Stimulated activated CD4-positive, alpha-beta T cell treated with anti-CD3 and anti-CD28 coated beads, TNF-alpha, amount 100 ng/mL, for 1 hour (primary cell): ENCODE results near the gene ZNF683.
"Not testable (repeated sequence)": the region's sequence is repeated elsewhere in the genome, so short reads cannot be mapped to it uniquely, and the experiment has no call there.

ENCODE experiments used
- DNase-seq, 3 donors: peaks; one replicate each; pipeline ENCODE4 v3.0.0-alpha.2; 2020; ENCODE audit warnings: low read depth in 3 of 3, low spot score in 1 of 3

Gene ZNF683

DNA sequence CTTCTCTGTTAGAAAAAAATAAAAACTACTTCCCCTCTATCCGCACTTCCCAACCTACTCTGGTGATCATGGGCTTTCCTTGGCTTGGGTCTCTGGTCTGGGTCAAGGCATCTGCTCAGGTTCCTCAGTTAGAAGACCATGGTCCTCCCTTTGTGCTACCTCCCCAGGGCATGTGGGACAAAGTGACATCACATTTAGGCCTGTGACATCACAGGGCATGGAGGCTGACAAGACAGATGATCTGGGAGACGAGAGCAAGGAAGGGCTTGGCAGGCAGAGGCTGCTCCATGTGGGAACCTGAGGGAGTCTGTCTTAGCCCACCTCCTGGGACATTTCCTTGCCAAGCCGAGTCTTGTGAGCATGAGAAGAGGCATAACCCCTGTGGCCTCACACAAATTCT is at the start of gene ZNF683:
ZNF683 (minus strand) TSS at position 140 of the 400 bp plus-strand sequence. CDS start 4,179 bp downstream, outside the sequence.
- not testable (repeated sequence) for DNase-seq

DNA sequence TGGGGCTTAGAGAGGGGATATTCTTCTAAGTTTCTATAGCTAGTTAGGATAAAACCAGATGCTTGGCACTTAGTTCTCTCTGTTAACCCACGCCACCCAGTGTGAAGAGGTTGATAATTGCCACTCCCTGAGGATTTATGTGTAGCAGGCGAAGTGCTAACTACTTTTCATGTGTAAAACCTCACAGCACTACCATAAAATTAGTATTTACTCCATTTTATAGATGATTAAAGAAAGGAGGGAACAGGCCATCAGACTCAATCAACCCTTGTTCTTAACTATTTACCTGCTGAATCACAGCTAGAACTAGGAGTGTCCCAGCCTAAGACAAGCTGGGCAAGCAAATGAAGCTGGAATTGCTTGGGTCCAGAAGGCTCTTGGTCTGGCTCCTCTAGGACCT is 46.9 kb upstream of the ZNF683 start:
- DNase-seq = no peak

DNA sequence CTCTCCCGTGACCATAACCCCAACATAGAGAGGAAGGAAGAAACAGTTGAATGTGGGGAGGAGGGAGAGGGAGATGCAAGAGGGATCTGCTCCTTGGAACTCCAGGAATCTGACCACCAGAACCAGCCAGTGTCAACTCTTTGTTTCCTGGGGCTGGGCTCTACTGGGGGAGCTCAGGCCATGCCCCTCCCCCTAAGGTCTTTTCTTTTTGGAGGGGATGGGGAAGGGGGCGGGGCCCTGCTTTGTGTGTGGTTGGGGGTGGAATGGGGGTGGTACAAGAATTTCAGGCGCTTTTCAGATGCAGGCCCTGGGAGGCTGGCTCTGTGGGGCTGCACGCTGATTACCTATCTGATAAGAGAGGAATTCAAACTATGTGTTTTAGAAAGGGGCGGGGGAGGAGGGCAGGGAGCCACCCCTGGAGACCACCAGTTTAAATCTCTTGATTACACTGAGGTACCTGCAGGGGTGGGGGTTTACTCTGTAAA is 46.4 kb upstream of the ZNF683 start:
- DNase-seq = no peak

DNA sequence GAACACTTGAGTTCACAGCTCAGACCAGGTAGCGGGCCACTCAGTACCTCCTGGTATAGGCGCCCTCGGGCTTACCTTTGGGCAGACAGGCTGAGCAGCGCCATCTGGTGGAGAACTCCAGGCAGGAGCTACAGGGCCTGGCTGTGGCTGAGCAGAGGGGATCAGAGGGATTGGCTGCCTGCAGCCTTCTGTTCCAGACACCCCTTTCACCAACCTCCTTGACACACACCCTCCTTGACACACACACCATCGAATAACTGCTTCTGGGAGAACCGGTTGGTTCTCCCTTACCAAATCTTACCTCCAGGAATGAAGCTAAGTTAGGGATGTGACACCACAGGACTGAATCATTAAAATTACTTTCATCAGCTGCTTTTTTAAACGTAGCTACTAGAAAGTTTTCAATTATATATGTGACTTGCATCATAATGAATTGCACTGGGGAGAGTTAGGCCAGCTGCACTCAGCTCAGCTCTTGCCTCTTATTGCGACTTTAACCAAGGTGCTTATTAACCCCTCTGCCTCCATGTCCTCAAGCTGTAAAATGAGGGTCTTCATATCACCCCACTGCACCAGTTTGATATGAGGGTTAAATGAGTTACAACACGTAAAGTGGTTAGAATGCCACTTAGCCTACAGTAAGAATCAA is 44.7 kb upstream of the ZNF683 start:
- peak; percentile 65 to 77 (median 73) for DNase-seq

DNA sequence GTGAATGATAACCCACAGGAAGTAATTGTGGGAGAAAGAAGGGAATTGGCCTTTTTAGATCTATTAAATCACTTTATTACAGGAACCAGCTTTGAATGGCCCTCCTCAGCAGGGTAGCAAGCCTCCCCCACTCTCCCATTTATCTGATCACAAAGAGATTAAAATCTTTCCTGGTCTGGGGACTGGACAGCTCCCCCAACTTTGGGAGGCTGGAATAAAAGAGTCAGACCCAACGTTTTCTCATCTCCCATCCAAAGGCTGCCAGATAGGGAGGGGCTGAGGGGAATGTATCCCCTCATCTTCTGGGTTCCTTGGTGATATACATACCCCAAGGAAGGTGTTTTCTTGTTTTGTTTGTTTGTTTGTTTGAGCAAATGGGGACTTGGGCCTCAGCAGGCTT is 40.5 kb upstream of the ZNF683 start:
- no peak for DNase-seq

DNA sequence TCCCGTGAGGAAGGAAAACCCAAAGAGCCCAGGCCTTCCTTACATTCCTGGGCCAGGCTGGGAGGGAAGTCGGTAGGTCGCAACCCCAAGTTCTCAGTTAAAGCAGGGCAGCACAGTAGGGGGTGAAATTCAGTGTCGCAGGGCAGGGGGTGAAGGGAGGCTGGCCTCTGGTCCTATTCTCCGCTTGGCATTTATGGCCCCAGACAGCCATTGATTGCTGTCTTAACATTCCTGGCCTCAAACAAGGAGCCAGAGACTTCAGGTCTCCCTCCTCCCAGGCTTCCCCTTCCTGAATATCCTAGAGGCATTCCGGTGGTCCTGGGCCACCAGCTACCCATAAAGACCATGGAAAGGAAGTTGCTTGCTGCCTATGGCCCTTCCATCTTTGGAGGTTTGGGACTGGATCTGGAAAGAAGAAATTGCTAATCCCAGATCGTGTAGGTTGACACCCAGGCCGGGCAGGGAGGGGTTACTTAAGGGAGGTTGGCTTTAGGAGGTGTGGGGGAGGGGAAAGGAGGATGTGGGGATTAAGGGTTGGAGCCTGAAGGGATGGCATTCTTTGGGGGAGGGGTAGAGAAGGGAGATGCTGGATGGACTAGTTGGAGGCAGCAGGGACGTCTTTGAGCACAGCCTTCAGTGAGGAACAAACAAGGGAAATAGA is 39.8 kb upstream of the ZNF683 start:
- DNase-seq = no peak

DNA sequence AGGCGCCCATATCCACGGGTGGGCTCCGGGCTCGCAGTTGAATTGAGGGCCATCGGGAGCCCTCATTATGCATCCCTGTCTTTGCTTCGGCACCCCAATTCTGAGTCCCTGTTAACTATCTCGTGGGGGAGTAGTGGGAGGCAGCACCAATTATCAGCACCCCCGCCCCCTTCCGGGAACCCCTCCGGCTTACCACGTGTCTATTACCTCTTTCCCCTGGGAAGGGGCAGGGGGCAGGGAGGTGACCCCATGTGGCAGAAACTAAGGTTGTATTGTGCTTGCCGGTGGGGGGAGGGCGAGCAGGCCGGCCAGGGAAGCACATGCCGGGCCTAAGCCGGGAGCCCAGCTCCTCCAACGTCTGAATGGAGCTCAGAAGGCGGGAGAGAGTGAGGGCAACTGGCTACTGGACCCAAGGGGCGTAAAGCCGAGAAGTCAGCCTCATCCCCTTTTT is 39.1 kb upstream of the ZNF683 start:
- no peak for DNase-seq

DNA sequence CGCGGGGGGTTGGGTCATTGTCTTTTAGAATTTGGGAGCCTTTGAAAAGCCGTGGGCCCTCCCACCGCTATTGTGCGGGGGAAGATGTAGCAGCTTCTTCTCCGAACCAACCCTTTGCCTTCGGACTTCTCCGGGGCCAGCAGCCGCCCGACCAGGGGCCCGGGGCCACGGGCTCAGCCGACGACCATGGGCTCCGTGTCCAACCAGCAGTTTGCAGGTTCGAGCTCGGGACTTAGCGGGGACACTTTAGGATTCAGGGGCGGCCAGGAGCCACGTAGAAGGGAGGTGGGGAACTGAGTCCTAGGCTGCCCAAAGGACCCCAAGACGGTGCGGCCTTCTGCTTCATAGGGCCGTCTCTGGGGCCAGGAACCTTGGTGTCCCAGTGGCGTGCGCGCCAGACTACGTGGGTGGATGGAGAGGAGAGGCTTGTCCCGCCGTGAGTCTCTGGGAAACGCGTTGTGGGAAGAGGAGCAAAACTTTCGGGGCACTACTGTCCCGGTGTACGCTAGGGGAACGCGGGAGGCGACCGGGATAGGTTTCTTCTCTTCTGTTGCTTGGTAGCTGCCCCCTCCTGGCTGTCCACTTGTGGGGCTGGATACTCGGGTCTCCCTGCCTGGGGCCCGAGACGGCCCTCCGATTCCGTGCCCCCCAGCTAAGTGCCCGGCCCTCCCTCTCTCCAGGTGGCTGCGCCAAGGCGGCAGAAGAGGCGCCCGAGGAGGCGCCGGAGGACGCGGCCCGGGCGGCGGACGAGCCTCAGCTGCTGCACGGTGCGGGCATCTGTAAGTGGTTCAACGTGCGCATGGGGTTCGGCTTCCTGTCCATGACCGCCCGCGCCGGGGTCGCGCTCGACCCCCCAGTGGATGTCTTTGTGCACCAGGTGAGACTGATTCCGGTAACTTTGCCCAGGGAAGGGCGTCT is 38.4 kb upstream of the ZNF683 start, which contains the start of gene LIN28A:
LIN28A (plus strand) TSS at position 112 of the 918 bp plus-strand sequence; CDS start at position 187, 75 bp downstream.
- DNase-seq = no peak

DNA sequence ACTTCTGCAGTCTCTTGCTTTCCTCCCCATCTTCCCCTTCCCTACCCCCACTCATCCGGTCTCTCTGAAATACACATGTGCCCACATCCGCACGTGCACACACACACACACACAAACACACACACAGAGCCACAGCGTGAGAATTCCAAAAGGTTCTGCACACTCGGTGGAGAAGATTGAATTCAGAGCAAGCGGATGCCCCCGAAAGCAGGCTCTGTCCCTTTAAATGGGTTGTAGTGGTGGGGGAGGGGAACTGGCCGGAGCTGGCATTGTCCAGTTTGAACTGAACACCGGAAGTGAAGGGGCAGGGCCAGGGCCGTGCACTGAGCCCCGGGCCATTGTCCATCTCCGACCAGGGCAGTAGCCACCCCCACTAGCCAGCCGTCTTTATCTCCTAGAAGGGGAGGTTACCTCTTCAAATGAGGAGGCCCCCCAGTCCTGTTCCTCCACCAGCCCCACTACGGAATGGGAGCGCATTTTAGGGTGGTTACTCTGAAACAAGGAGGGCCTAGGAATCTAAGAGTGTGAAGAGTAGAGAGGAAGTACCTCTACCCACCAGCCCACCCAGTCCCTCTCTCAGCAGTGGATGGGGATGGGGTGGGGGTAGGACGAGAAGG is 36.7 kb upstream of the ZNF683 start:
- no peak for DNase-seq

DNA sequence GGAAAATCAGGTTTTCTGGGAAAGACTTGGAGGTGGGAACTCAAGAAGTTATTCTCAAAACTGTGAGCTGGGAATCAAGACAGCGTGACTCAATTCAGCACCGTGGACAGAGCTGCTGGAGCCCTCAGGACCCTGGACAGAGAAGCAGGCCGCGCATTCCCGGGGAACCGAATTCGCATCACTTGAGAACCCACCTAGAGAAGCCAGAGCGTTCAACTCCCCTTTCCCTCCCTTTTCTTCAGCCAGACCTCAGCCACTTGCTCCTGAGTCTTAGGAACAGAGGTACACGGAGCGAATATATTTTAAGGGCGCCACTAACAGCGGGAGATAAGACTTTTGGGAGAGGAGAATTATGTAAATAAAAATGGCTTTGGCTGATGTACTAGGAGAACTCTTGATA is 36.1 kb upstream of the ZNF683 start:
- DNase-seq = peak; percentile 55 to 78 (median 57)

DNA sequence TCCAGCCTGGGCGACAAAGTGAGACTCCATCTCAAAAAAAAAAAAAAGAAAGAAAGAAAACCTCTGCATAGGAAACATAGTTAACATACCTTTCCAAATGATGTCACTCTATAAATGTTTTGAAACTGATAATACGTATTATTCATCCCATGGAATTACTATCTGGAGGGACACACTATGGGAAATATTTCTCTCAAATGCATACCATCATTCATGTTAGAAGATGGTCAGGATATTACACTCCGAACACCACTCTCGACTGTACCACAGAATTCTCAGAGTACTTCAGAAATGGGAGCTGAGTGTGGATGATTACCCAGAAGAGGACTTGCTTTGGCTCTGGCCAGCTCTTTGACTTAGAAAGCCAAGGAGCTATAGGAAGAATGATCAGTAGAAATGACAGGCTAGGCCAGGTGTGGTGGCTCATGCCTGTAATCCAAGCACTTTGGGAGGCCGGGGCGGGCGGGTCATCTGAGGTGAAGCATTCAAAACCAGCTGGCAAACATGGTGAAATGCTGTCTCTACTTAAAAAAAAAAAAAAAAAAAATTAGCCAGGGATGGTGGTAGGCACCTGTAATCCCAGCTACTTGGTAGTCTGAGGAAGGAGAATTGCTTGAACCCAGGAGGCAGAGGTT is 32.8 kb upstream of the ZNF683 start:
- no peak for DNase-seq

DNA sequence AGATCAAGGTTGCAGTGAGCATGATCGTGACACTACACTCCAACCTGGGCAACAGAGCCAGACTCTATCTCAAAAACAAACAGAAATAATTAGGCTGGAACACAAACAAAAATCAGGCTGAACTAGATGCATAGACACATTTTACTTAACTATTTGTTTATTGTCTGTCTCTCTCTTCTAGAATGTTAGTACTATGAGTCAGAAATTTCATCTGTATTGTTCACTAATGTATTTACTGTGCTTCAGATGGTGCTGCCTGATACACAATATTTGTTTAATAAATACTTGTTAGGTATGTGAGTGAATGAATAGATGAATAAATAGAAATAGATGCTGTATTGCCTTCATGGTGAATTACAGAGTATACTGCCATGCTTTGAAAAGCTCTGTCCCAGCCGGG is 32.1 kb upstream of the ZNF683 start:
- DNase-seq = no peak

DNA sequence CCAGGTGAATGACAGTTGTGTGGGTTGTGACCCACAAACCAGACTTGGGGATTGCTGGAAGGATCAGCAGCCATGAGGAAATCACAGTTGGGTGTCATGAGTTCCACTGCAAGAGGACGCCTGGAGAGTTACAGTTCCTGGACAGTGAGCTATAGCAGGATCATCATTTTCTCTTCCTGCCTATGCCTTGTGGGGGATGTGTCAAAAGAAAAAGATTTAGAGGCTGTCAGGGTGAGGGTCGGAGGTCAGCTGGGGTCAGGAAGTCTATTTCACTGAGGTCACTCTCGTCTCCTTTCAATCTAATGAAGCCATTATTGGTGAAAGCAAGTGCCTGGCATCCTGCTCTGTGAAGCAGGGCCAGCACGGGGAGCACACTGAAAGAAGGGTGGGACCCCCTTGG is 31.1 kb upstream of the ZNF683 start:
- DNase-seq = no peak

DNA sequence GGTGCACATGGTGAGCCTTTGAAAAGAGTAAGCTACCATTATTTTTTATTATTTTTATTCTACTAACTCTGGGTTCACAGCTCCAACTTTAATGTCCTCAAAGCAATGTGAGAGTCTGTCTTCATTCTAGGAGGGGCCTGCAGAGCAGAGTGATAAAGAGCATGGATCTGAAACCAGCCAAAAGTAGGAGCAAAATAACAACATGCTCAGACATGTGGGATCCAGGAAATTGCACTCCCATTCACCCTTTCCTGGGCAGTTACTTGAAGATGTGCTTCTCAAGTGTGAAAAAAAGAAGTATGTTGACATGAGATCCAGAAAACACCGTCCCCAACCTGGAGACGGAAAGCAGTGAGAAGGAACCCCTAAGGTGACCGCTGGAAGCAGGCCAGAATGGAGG is 29.3 kb upstream of the ZNF683 start:
- DNase-seq = no peak

DNA sequence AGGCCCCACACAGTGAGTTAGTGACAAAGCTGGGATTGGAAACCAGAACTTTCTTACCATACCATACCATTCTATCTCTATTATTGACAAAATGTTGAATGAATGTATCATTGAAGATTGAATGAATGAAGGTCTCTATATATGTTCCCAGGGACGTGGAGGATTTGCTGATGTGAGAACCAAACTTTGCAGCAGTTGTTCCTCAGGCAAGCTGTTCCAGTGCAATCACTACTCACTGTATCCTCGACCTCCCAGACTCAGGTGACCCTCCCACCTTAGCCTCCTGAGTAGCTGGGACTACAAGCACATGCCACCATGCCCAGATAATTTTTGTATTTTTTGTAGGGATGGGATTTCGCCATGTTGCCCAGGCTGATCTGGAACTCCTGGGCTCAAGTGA is 26.5 kb upstream of the ZNF683 start:
- no peak for DNase-seq

DNA sequence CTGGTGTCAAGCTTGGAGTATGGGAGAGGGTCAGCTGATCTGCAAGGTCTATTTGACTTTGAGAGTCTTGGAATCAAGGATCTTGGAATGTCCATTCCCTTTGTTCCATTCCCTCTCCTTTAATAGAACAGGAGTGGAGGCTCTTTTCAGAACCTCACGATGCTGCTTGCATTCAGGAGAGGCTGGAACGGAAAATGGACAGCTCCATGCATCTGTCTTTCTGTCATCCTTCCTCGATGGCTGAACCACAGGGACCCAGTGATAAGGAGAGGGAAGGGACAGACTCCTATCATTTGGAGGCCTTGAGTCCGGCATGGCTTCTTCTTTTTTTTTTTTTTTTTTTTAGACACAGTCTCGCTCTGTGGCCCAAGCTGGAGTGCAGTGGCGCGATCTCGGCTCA is 23.2 kb upstream of the ZNF683 start:
- no peak for DNase-seq

DNA sequence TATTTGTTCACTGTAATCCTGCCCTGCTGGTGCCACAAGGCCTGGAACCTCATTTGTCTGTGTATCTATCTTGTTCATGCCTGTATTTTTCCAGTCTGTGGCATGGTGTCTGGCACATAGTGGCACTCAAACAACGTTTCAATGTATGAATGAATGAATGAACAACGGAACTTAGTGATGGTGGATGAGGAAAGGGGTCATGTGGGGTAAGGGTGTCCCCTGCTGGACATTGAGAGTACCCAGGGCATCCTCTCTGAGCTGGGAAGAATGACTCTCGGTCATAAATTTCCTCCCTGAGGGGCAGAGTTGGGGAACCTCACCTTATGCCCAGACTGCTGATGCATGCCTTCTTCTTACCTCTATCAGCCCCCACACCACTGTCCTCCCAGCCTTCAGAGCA is 18.9 kb upstream of the ZNF683 start:
- no peak for DNase-seq

DNA sequence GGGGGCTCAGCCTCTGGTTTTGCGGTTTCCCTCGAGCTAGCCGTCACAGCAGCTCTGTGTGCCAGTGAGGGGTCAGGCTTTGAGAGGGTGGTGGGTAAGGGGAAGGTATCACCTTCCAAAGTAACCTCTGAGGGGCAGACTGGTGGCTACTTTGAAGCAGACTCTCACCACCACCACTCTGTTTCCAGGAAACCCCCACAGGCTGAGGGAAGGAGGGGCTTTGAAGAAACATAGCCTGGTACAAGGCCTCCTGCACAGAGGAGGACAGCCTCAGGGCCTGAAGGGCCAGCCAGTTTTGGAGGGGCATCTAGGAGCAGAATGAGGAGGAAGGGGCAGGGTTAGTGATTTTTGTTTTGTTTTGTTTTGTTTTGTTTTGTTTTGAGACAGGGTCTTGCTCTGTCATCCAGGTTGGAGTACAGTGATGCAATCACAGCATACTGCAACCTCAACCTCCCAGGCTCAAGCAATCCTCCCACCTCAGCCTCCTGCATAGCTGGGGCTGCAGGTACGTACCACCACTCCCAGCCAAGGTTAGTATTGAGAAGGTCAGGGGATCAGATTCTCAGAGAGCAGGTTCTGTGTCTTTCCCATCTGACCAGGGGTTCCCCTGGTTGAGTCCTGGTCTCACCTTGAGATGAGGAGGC is 17.2 kb upstream of the ZNF683 start:
- no peak for DNase-seq

DNA sequence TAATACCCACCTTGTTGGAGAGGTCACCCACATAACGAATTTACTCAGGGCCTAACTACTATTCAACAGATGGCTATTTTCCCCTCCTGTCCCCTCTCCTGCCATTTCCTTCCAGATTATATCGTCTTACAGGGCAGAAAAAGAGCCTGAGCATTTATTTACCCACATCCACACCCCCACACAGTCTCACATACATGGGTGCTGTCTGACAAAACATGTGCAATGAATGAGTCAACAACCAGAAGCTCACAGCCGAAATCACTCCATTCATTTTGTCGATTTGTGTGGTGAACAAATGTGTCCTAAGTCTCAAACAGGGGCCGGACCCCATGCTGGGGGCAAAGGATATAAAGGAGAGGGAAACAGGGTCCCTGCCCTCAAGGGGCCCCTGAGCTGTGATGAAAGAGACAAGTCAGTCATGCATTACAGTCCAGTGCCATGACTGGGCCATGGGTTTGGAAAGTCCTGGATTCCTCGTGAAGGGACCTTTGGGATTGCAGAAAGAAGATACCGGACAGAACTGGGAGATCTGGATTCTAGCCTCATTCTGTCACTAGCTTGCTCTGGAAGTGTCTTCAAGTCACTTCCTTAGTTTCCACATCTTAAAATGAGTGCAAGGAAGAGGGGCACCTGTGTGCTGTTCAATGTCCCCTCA is 16.4 kb upstream of the ZNF683 start:
- DNase-seq = no peak

DNA sequence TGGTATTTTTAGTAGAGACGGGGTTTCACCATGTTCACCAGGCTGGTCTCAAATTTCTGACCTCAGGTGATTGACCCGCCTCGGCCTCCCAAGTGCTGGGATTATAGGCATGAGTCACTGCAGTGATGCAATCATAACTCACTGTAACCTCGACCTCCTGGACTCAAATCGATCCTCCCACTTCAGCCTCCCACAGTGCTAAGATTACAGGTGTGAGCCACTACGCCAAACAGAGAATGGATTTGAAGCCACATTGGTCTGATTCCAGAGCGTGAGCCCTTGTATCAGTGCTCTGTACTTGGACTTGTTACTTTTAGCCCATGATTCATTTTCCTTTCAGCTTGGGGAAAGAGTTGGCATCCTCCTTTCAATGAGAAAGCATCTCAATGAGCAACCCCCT is 14.9 kb upstream of the ZNF683 start:
- DNase-seq = no peak
